Stimulated activated CD8-positive, alpha-beta memory T cell treated with anti-CD3 and anti-CD28 coated beads, Interleukin-7, amount 100 ng/mL, for 48 hours (primary cell): ENCODE data around the gene SORD.

ENCODE experiments used
- DNase-seq, 2 donors: peaks; one replicate each; pipeline ENCODE4 v3.0.0-alpha.2; 2020; ENCODE audit warnings: low read depth in 1 of 2; ENCODE audit errors: extremely low read depth in 1 of 2

Gene SORD

DNA sequence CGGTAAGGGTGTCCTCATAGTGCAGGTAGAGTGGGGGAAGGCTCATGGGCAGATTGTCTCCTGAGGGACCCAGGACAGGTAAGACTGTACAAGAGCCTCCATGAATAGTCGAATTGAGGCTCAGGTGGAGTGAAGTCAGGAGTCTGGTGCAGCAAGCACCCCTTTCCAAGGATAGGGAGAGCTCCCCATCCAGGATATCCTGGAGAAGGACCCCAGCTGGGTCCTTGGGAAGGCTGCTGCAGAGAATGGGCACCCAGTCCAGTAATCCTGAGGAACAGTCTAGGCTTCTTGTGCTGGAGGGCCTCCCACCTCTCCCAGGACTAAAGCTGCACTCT lies 91.7 kb downstream of the SORD start:
- no peak for DNase-seq

DNA sequence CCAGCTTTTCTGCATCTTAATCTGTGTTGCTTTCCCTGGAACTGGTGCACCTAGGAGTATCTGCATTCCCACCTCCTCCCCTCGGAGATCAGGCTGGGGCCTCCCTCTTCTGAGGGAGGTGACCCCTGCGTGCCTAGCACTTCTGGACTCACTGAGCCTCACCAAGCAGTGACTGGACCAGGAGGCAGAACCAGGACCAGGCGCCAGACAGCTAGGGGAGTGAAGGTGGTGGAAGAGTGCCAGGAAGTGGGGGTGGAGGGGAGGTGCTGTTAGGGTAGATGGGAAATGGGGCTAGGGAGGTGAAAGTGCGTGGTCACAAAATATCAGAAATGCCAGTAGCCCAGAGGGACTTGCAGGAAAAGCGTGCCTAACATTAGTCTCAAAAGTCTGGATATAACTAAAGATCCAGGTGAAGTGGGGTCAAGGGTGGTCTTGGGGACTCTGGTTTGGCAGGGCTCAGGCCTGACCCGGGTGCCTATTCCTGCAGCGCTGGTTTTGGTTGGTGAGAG lies 92.4 kb downstream of the SORD start:
- DNase-seq, result no peak

DNA sequence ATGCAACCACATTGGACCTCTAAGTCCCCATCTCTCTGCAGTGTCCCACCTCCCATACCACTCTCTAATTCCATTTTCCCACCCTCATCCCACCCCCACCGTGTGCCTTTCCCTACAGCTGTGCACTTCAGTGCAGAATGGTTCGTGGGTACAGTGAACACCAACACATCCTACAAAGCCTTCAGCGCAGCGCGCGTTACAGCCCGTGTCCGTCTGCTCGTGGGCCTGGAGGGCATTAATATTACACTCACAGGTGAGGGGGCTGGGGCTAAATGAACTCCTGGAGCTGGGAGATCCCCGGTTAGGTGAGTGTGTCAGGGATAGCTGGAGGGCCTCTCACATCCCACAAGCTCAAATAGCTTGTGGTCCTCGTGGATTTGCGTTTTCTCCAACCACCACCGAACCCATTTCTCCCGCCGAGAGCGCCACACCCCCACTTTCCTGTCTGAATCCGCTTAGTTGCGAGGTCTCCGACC lies 93.0 kb downstream of the SORD start:
- DNase-seq, result no peak

DNA sequence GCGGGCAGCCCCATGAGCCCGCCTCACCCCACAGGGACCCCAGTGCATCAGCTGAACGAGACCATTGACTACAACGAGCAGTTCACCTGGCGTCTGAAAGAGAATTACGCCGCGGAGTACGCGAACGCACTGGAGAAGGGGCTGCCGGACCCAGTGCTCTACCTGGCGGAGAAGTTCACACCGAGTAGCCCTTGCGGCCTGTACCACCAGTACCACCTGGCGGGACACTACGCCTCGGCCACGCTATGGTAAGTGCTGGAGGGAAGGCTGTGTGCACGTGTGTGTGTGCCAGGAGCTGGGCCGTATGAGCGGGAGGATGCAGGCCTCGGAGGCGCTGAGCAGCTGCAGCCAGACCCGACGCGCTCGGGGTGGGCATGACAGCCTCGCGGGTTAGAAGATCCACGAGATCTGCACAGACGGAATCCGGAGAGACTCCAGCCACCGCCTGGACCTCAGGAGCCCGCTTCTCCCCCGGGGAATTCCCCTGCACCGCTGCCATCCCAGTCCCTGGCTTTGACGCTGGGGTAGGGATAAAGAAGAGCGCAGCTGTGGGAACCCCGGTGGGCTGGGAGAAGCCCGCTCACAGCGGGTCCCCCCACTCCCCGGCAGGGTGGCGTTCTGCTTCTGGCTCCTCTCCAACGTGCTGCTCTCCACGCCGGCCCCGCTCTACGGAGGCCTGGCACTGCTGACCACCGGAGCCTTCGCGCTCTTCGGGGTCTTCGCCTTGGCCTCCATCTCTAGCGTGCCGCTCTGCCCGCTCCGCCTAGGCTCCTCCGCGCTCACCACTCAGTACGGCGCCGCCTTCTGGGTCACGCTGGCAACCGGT lies 93.7 kb downstream of the SORD start:
- no peak for DNase-seq

DNA sequence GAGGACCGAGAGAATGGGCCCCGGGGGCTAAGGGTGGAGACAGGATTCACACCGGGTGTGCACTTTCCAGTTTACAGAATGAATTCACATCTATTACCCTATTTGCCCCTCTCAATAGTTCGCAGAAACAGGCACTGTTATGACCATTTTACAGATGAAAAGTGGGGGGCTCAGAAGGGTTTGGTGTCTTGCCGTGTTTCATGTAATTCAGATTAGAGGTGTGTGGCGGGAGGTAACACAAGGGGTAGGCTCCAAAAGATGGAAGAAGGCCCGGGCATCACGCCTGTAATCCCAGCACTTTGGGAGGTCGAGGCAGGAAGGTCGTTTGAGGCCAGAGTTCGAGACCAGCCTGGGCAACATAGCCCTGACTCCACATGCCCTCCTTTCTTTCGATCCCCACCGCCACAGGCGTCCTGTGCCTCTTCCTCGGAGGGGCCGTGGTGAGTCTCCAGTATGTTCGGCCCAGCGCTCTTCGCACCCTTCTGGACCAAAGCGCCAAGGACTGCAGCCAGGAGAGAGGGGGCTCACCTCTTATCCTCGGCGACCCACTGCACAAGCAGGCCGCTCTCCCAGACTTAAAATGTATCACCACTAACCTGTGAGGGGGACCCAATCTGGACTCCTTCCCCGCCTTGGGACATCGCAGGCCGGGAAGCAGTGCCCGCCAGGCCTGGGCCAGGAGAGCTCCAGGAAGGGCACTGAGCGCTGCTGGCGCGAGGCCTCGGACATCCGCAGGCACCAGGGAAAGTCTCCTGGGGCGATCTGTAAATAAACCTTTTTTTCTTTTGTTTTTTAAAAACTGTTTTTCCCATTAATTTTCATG lies 94.5 kb downstream of the SORD start:
- no peak for DNase-seq

DNA sequence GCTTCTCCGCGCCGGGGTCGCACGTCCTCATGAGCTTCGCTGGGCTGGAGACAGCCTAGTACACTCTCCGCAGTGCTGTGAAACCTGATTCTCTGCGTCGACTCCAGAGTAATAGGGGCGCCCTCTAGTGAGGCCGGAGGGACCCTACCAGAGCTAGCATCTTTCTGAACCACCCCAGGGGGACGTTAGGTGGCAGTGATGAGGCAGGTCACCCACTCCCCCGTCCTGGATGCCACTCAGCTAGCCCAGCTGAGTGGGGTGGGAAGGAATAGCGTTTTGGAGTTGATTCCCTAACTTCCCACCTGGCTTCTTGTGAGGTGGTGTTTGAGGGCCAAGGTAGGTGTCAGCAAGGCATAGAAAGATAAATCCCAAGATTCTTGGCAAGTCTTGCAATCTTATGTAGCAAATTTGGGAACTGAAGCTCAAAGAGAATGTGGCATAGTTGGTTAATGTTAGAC lies 95.2 kb downstream of the SORD start:
- DNase-seq, result peak; percentile 58 to 77

DNA sequence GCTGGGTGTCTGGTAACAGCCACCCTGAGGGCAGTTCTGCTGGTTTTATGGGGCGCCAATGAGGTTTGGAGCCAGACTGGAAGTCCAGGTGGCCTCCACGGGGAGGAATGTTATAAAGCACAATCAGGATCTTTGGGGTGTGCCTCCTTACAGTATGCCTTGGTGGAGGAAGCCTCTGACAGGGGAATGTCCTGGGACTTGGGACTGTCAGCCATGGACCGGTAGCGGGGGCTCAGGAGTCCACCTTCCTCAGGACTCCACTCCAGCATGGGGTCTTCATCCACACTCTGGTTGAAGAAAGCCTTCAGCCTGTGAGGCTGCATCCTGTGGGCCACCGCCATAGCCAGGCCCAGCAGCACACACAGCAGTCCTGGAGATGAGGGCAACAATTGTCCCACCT lies 96.0 kb downstream of the SORD start:
- no peak for DNase-seq

DNA sequence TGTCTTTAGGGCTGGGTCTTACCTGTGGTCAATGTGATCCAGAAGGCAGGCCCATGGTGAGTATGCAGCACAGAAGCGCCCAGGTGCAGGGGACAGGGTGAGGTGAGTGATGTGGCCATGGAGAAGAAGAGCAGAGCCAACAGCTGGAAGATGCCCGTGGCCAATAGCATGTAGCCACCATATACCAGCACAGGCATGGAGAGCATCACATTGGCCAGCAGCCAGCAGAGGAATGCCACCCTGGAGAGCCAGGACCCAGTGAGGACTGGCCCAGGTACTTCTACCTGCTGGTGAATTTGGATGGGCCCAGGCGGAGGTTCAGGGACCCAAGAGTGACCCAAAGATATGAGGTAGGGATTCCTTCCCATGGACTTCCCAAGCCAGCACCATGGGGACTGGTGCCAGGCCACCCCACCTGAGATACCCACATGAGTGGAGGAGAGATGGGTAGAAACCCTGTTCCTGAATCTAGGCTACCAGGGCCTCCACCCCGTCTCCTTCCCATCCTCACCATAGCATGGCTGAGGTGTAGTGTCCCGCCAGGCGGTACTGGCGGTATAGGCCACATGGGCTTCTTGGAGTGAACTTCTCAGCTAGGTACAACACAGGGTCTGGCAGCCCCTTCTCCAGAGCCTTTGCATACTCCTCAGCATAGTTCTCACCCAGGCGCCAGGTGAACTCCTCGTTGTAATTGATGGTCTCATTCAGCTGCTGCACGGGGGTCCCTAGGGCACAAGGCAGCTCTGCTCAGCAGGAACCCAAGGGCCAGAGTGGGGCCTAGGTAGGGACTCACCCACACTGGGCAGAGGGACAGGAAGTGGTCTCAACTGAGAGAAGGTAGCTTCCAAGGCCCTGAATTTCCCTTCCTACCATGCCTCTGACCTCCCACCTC lies 97.3 kb downstream of the SORD start:
- DNase-seq, result no peak

DNA sequence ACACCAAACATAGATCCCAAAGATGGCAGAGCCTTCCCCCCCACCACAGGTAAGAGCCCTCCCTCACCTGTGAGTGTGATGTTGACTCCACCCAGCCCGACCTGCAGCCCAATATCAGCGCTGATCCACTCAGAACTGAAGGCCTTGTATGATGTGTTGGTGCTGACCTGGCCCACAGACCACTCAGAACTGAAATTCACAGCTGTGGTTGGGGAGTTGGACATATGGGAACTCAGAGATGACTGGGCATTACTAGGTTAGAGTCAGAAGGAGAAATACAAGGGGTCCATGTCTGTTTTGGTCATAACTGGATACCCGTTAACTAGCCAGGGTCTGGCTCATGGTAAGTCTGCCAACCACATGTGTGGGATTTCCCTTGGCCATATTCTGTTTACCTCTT lies 98.0 kb downstream of the SORD start:
- no peak for DNase-seq

DNA sequence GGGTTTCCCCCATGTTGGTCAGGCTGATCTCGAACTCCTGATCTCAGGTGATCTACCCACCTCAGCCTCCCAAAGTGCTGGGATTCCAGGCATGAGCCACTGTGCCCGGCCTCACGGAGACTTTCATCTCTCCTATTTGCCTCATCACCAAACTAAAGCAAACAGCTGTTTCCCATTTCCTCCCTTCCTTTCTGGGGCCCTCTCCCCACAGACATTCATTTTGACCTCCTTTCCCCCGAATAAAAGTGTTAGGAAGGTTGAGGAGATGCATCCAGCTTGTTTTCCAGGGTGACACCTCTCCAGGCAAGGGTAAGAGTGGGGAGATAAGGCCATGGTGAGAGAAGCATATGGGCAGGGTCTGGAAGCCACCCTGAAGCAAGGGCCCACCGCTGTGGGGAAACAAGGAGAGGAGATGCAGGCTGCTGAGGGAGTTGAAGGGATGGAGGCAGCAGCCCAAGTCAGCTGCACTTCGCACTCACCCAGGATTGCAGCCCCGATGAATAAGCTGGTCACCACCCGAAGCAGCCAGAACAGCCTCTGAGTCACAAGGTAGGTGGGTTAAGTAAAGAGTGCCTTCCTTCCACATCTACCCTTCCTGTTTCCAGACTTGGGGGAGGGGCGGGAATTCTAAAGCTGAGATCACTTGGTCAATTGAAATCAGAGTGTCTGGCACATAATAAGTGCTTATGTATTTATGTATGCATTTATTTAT lies 98.9 kb downstream of the SORD start:
- no peak for DNase-seq

DNA sequence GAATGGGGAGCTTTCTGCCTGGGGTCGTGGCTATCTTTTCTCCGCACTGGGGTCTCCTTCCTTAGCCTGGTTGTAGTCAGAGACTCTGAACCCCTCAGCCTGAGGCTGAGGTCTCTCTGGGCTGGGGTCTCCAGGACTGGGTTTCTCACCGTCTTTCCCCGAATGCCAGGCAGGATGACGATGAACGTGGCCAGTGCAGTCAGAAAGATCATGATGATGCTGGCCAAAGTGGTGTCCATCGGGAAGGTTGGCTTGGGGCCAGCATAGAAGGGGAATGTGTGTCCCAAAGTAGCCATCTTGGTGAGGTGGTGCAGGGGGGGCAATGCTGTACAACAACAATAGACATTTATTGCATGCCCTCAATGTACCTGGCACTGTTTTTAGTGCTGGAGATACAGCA lies 99.7 kb downstream of the SORD start:
- no peak for DNase-seq

DNA sequence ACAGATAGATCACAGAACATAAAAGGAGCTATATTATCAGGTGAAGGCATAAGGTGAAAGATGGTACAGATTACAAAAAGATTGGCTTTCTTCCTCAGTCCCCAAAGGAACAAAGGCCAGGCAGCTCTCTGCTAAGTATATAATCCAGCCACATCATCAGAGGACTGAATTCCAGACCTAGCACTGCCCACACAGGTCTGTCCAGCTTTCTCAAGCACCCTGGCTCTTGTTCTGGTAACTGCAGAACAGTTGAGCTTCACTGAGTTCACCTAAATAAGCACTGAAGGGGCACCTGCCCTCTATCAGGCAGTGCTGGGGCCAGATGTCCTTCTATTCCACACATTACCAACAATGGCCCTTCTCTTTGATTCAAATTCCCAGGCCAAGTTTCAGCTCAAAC lies 100.4 kb downstream of the SORD start:
- DNase-seq, result no peak

DNA sequence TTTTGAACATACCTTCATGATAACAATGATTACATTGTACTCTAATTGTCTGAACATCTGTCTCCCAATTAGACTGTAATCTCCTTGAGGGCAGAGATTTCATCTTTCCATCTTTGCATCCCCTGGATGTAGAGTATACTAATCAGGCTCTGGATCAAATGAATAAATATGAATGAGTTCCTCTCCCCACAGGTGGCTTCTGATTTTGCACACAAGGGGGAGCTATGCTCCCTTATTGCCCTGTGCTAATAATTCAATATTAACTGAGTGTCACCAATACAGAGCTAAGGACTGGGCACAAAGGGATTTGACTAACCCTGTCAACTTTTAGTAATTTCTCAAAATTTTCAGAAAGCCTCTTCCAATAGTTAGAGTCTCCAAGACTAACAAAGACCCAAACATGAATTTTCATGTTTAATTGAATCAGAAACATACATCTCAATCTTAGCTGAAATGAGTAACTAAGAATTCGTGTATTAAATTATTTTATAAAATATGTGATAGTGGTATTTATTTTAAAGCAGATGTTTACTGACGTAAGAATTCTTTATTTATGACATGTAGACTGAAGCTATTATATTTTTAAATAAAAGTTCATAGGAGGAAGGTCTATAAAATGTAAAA lies 103.7 kb downstream of the SORD start:
- DNase-seq, result no peak
